ENCODE results near the gene SPINK1. TPM values are rescaled to one million over a fixed set of nuclear protein-coding genes. Genes with fewer than 3 reads are reported as not detected.

Gene SPINK1
- polyA plus RNA-seq, 1 experiment: not detected

DNA sequence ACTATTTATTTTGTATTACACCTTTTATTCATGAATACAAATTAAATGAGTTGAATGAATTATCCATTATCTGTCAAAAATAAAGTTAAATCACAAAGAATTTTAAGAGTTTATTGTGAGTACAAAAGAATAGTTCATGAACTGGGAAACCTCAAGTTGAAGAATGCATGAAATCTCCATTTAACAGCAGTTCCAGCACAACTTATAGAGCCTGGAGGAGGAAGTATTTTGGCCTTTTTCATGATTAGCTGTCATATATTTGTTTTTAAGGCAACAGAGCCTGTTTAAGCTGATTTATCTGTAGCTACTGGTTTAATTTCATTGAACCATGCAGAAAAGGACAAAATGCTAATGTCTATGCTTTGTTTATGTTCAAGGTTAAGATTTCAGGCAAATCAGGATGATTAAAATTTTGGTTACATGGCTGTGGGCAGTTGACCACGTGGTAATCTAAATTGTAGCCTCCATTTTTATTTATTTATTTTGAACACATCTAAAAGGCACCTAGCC lies 12.2 kb downstream of the SPINK1 start:
- CTCF ChIA-PET: interaction anchor here (1.2 kb wide), 1 partner anchor 191 kb away, joined by 8 read pairs; no protein-coding TSS in a partner anchor
- Histone ChIP-seq H3K36me3 (ENCODE audit: control insufficient read depth, insufficient read depth, low read length) (no peaks in the 10 kb centered on the region), H3K4me3 (ENCODE audit: low read depth, low read length) (no peak overlapping the region), H3K27me3 (ENCODE audit: control insufficient read depth, insufficient read depth, low read length) (no peaks in the 10 kb centered on the region)
- POLR2A ChIA-PET: no interaction called here
- no peak for DNase-seq (ENCODE audit: low read depth)
- TF ChIP-seq, protein P1, sequence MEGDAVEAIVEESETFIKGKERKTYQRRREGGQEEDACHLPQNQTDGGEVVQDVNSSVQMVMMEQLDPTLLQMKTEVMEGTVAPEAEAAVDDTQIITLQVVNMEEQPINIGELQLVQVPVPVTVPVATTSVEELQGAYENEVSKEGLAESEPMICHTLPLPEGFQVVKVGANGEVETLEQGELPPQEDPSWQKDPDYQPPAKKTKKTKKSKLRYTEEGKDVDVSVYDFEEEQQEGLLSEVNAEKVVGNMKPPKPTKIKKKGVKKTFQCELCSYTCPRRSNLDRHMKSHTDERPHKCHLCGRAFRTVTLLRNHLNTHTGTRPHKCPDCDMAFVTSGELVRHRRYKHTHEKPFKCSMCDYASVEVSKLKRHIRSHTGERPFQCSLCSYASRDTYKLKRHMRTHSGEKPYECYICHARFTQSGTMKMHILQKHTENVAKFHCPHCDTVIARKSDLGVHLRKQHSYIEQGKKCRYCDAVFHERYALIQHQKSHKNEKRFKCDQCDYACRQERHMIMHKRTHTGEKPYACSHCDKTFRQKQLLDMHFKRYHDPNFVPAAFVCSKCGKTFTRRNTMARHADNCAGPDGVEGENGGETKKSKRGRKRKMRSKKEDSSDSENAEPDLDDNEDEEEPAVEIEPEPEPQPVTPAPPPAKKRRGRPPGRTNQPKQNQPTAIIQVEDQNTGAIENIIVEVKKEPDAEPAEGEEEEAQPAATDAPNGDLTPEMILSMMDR (IDR thresholded peaks at IDR 0.05; ENCODE audit: insufficient read depth, low read depth, low read length): no peak

GRCh38 chr5:147818290-147818689 lies 13.2 kb downstream of the SPINK1 start:
- CTCF ChIA-PET: interaction anchor here (0.5 kb wide), 1 partner anchor 29 kb away, joined by 3 read pairs; no protein-coding TSS in a partner anchor

DNA sequence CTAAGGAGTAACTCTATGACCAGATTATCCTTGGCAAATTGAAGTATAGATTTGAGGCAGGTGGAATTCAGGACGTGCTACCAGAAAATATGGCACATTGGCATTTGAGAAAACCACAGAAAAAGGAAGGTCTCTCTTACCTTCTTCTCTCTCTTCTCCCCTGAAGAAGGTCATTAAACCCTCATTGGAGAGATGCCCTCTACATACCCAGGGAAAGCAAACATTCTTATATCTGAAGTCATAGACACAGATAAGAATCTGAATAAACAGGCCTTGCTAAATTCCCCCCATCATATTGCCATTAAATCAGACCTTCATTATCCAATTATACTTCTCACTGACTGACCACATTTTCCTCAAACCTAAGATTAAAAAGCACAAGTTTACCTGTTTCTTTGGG lies 17.8 kb downstream of the SPINK1 start:
- ChIA-PET POLR2A (no interaction called here), CTCF (no interaction called here)
- H3K27me3 ChIP-seq (ENCODE audit: control insufficient read depth, insufficient read depth, low read length): no peaks in the 10 kb centered on the region
- DNase-seq (ENCODE audit: low read depth): no peak
- H3K36me3 ChIP-seq (ENCODE audit: control insufficient read depth, insufficient read depth, low read length): no peaks in the 10 kb centered on the region
- no peak overlapping the region for H3K4me3 ChIP-seq (ENCODE audit: low read depth, low read length)
- TF ChIP-seq, protein P1 (IDR thresholded peaks at IDR 0.05; ENCODE audit: insufficient read depth, low read depth, low read length): no peak

More at GRCh38 chr5:147818290-147818689, 13.2 kb downstream of the SPINK1 start:
- TF ChIP-seq, protein P1 (IDR thresholded peaks at IDR 0.05; ENCODE audit: insufficient read depth, low read depth, low read length): no peak
- DNase-seq (ENCODE audit: low read depth): no peak
- Histone ChIP-seq H3K4me3 (ENCODE audit: low read depth, low read length) (no peak overlapping the region), H3K36me3 (ENCODE audit: control insufficient read depth, insufficient read depth, low read length) (no peaks in the 10 kb centered on the region), H3K27me3 (ENCODE audit: control insufficient read depth, insufficient read depth, low read length) (no peaks in the 10 kb centered on the region)
- POLR2A ChIA-PET: no interaction called here

GRCh38 chr5:147809830-147810666 lies 21.4 kb downstream of the SPINK1 start:
- no peaks in the 10 kb centered on the region for H3K36me3 ChIP-seq (ENCODE audit: control insufficient read depth, insufficient read depth, low read length)
- TF ChIP-seq, protein P1 (IDR thresholded peaks at IDR 0.05; ENCODE audit: insufficient read depth, low read depth, low read length): no peak
- no peaks in the 10 kb centered on the region for H3K27me3 ChIP-seq (ENCODE audit: control insufficient read depth, insufficient read depth, low read length)
- no peak overlapping the region for H3K4me3 ChIP-seq (ENCODE audit: low read depth, low read length)
- ChIA-PET CTCF (no interaction called here), POLR2A (no interaction called here)
- no peak for DNase-seq (ENCODE audit: low read depth)

- TF ChIP-seq, protein P1 (IDR thresholded peaks at IDR 0.05; ENCODE audit: insufficient read depth, low read depth, low read length): no peak
- CTCF ChIA-PET: interaction anchor here (0.7 kb wide), 1 partner anchor 177 kb away, joined by 3 read pairs; no protein-coding TSS in a partner anchor
- Histone ChIP-seq H3K27me3 (ENCODE audit: control insufficient read depth, insufficient read depth, low read length) (no peaks in the 10 kb centered on the region), H3K4me3 (ENCODE audit: low read depth, low read length) (no peak overlapping the region), H3K36me3 (ENCODE audit: control insufficient read depth, insufficient read depth, low read length) (no peaks in the 10 kb centered on the region)
- DNase-seq (ENCODE audit: low read depth): no peak
- POLR2A ChIA-PET: no interaction called here
These were observed 26.4 kb downstream of the SPINK1 start for GRCh38 chr5:147805030-147805454.
